ENCODE data around the gene RFC4.

Gene RFC4

GRCh38 chr3:186743666-186744065, 62.6 kb downstream of the RFC4 start:
- no peak for DNase-seq (ENCODE audit: low read depth)

- DNase-seq (ENCODE audit: low read depth), result no peak
Observed at GRCh38 chr3:186742618-186743380, 63.5 kb downstream of the RFC4 start.
